ENCODE results near the gene DSG3. TPM values are rescaled to one million over a fixed set of nuclear protein-coding genes. Genes with fewer than 3 reads are reported as not detected.
"Not testable (repeated sequence)": the region's sequence is repeated elsewhere in the genome, so short reads cannot be mapped to it uniquely, and the experiment has no call there.

Gene DSG3
- total RNA-seq, 1 donor from 2014 or later: not detected

- peak; percentile 81 for ATAC-seq (ENCODE audit: poor library complexity)
- intact Hi-C loops (cut with DNase I): loop anchor here (10.0 kb wide), 2 partner anchors 241 to 521 kb away; no protein-coding TSS in a partner anchor
- no peak for DNase-seq
Observed at GRCh38 chr18:31506024-31506742, 58.6 kb downstream of the DSG3 start.

DNA sequence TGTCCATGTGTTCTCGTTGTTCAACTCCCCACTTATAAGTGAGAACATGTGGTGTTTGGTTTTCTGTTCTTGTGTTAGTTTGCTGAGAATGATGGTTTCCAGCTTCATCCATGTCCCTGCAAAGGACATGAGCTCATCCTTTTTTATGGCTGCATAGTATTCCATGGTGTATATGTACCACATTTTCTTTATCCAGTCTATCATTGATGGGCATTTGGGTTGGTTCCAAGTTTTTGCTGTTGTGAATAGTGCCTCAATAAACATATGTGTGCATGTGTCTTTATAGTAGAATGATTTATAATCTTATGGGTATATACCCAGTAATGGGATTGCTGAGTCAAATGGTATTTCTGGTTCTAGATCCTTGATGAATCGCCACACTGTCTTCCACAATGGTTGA lies 59.6 kb downstream of the DSG3 start:
- intact Hi-C loops (cut with DNase I): loop anchor here (10.0 kb wide), 2 partner anchors 242 to 522 kb away; no protein-coding TSS in a partner anchor
- DNase-seq; ATAC-seq (ENCODE audit: poor library complexity): not testable (repeated sequence)

DNA sequence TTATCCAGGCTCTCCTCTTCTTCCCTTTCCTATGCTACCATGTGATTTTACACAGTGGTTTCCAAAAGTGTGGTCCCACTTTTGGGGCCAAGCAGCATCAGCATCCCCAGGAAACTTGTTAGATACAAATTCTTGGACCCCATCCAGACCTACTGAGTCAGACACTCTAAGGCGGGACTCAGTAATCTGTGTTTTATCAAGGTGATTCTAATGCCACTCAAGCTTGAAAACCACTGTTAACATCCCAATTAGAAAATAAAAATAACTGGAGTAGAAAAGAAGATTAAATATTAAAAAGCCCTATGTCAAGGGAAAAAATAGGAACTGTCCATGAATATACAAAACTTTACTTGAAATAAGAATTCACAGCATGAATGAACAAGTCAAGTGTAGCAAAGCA lies 61.2 kb downstream of the DSG3 start:
- intact Hi-C loops (cut with DNase I): loop anchor here (10.0 kb wide), 2 partner anchors 244 to 524 kb away; no protein-coding TSS in a partner anchor
- no peak for ATAC-seq (ENCODE audit: poor library complexity)
- no peak for DNase-seq

DNA sequence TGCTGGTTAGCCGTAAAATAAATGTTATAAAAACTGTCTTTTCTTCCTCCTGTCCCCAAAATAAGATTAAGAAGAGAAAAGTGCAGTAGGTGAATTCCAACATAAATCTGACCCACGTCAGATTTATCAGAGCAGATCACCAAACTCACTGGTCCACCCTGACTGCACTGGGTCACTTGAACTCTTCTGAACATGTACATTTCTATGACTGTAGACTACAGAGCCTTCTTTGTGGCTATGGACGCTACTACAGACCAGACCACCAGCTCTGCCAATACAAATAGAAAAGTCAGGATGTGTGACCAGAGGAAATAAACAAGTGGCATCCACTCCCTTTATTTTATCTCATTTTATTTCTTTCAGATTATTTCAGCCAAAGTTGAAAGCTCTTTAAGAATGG lies 62.0 kb downstream of the DSG3 start:
- intact Hi-C loops (cut with DNase I): loop anchor here (10.0 kb wide), 2 partner anchors 245 to 525 kb away; no protein-coding TSS in a partner anchor
- no peak for ATAC-seq (ENCODE audit: poor library complexity)
- DNase-seq: no peak

DNA sequence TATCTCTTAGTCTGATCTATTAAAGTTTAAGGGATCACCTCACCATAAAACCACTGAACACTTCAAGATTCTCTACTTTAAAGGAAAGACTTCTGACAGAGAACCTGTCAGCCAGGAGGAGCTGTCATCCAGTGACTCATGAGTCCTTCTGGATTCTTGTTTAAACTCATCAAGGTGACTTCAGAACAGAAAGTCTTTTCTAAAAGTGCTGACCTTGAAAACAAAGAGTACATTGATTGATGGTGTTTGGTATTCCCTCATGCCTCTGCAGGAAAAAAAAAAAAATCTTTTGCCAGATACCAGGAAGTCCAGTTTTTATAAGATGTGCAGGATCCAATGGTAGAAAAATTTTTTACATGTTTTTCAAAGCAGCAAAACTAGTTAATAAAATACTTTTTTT lies 62.8 kb downstream of the DSG3 start:
- no peak for ATAC-seq (ENCODE audit: poor library complexity)
- intact Hi-C loops (cut with DNase I): no loop called here
- no peak for DNase-seq

DNA sequence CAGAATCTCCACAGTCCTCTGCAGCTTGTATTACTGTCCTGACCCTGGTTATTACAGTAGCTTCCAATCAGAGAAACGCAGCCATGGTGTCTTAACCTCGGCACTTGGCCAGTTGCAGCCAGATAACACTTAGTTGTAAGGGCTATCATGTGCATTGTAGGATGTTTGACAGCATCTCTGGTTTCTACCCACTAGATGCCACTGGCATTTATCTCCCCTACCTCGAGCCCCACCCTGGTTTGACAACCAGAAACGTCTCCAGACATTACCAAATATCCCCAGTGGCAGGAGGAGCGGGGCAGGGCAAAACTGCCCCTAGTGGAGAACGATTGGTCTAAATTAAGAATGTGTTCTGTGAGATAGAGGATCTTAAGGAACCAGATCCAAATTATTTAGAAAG lies 63.6 kb downstream of the DSG3 start:
- intact Hi-C loops (cut with DNase I): no loop called here
- DNase-seq: no peak
- ATAC-seq (ENCODE audit: poor library complexity): peak; percentile 27

DNA sequence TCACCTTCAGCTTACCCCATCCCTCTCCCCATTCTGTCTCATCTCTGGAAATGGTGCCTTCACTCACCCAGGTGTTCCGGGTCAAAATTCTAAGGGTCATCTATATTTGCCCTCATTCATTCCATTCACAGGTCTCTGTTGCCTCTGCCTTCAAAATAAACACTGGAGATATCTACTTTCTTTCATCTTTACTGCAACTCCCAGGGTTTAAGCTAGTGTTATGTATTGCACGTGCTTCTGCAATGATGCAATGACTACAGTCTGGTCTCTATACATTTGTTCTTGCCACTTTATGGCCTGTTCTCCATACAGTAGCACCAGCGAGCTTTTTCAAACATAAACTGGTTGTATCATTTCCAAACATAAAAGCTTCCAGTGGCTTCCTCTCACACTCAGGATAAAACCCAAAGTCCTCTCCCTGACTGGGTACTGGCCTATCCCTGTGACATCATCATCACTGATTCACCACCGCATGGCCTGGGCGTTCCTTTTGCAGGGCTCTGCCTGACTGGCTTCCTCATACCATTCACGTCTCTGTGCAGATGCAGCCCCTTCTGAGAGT lies 64.7 kb downstream of the DSG3 start:
- DNase-seq (no peak), ATAC-seq (ENCODE audit: poor library complexity) (peak; percentile 51)
- intact Hi-C loops (cut with DNase I): no loop called here

- ATAC-seq (ENCODE audit: poor library complexity) (no peak), DNase-seq (no peak)
- intact Hi-C loops (cut with DNase I): no loop called here
Observed at GRCh38 chr18:31513189-31513935, 65.8 kb downstream of the DSG3 start.

DNA sequence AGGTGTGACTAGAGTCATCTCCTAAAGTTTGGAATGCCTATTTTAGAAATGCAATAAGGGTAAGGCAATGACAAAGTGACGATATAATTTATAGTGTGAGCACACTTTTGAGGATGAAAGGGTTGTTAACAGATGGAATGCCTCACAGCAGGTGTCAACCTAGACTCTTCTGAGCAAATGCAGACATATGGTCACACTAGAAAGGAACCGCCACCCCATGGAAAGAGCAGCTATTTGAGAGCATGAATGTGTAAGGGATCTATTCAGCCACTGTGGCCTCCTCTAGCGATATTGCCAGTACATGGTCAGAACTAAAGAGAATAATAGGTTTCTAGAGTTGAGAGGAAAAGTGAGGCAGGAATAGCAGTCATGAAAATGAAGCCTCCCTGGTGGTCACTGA lies 68.9 kb downstream of the DSG3 start:
- DNase-seq: no peak
- no peak for ATAC-seq (ENCODE audit: poor library complexity)
- intact Hi-C loops (cut with DNase I): no loop called here

GRCh38 chr18:31526374-31526773 lies 78.8 kb downstream of the DSG3 start:
- ATAC-seq (ENCODE audit: poor library complexity) (no peak), DNase-seq (no peak)
- intact Hi-C loops (cut with DNase I): loop anchor here (10.0 kb wide), 1 partner anchor 442 kb away; no protein-coding TSS in a partner anchor

Other genes starting within 250 kb of the DSG3 start
- gene DSG1, start 129.6 kb upstream of the DSG3 start, total RNA-seq: 0.89 TPM
- not detected for gene DSG4, start 71.0 kb upstream of the DSG3 start, total RNA-seq
- gene DSG2, start 50.4 kb downstream of the DSG3 start, total RNA-seq: 37.1 TPM
- gene TTR, start 144.1 kb downstream of the DSG3 start, total RNA-seq: not detected
- gene B4GALT6, start 236.8 kb downstream of the DSG3 start, total RNA-seq: 7.4 TPM

Measured in Right ventricle myocardium superior (tissue), 1 donor.